HL-60 (cell line): Measurements from ENCODE around the gene SFXN5.

Experiments
- GABPA ChIP-seq: IDR thresholded peaks from 2 replicates; pipeline ENCODE4 v1.6.1; 2012; ENCODE audit warnings: low read depth
- POLR2AphosphoS5 ChIP-seq: IDR thresholded peaks from 2 replicates; pipeline ENCODE4 v1.6.1; 2012; ENCODE audit warnings: low read depth
- TF ChIP-seq, protein P1 (sequence below): IDR thresholded peaks from one replicate; pipeline ENCODE4 v1.5.1; 2011; ENCODE audit warnings: low read length, control low read depth, inconsistent platforms; ENCODE audit not compliant: insufficient read depth

DNA sequence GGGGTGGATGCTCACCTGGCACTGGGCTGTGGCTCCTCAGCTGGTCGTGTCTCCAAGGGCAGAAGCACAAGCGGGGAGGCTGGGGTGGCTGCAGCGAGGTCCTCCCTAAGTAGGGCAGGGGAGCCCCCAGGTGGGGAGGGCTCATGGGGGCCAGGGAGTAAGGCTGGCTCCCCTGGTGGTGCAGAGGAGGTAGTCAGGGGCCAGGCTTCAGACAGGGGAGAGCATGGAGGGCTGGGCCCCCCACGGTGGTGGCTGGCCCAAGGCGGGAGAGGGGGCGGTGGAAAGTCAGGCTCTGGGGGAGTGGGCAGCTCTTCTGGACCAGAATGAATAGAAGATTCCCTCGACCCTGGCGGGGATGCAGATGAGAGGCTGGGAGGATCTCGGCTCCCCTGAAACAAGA lies 8.1 kb upstream of the SFXN5 start:
- TF ChIP-seq, protein P1, sequence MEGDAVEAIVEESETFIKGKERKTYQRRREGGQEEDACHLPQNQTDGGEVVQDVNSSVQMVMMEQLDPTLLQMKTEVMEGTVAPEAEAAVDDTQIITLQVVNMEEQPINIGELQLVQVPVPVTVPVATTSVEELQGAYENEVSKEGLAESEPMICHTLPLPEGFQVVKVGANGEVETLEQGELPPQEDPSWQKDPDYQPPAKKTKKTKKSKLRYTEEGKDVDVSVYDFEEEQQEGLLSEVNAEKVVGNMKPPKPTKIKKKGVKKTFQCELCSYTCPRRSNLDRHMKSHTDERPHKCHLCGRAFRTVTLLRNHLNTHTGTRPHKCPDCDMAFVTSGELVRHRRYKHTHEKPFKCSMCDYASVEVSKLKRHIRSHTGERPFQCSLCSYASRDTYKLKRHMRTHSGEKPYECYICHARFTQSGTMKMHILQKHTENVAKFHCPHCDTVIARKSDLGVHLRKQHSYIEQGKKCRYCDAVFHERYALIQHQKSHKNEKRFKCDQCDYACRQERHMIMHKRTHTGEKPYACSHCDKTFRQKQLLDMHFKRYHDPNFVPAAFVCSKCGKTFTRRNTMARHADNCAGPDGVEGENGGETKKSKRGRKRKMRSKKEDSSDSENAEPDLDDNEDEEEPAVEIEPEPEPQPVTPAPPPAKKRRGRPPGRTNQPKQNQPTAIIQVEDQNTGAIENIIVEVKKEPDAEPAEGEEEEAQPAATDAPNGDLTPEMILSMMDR: no peak
- TF ChIP-seq POLR2AphosphoS5: no peak
- TF ChIP-seq GABPA: no peak
